Endothelial cell of umbilical vein (primary cell): Measurements from ENCODE around the gene CHST14.

Experiments
- EZH2 ChIP-seq: IDR thresholded peaks from 2 replicates; pipeline ENCODE4 v1.6.1; 2012; ENCODE audit warnings: borderline replicate concordance, low read depth, mild to moderate bottlenecking, moderate library complexity, low read length, inconsistent platforms; ENCODE audit not compliant: severe bottlenecking
- JUN ChIP-seq: IDR thresholded peaks from 2 replicates; pipeline ENCODE4 v1.6.1; 2011; ENCODE audit warnings: borderline replicate concordance, low read depth; ENCODE audit not compliant: insufficient read length, insufficient read depth
- POLR2A ChIP-seq: IDR thresholded peaks from 2 replicates; pipeline ENCODE4 v1.6.1; 2012; ENCODE audit warnings: low read depth, mild to moderate bottlenecking, control low read depth, low read length
- POLR2AphosphoS5 ChIP-seq: IDR thresholded peaks from 2 replicates; pipeline ENCODE4 v1.6.1; 2012; ENCODE audit warnings: low read depth, mild to moderate bottlenecking, control low read depth, low read length, moderate library complexity; ENCODE audit not compliant: insufficient read depth
- TF ChIP-seq, protein P1 (sequence below), 2 donors: IDR thresholded peaks; 1 replicate in 1 of 2; 2 replicates in 1 of 2; pipeline ENCODE4 v1.5.1; 2011; ENCODE audit warnings: low read length in 2 of 2, mild to moderate bottlenecking in 2 of 2, moderate library complexity in 2 of 2, control low read depth in 1 of 2, inconsistent platforms in 1 of 2, low read depth in 1 of 2; ENCODE audit not compliant: insufficient read depth in 1 of 2; ENCODE audit errors: extremely low read depth in 1 of 2
- TF ChIP-seq, protein P2 (sequence below): IDR thresholded peaks from 2 replicates; pipeline ENCODE4 v1.6.1; 2011; ENCODE audit not compliant: insufficient read depth, insufficient read length

DNA sequence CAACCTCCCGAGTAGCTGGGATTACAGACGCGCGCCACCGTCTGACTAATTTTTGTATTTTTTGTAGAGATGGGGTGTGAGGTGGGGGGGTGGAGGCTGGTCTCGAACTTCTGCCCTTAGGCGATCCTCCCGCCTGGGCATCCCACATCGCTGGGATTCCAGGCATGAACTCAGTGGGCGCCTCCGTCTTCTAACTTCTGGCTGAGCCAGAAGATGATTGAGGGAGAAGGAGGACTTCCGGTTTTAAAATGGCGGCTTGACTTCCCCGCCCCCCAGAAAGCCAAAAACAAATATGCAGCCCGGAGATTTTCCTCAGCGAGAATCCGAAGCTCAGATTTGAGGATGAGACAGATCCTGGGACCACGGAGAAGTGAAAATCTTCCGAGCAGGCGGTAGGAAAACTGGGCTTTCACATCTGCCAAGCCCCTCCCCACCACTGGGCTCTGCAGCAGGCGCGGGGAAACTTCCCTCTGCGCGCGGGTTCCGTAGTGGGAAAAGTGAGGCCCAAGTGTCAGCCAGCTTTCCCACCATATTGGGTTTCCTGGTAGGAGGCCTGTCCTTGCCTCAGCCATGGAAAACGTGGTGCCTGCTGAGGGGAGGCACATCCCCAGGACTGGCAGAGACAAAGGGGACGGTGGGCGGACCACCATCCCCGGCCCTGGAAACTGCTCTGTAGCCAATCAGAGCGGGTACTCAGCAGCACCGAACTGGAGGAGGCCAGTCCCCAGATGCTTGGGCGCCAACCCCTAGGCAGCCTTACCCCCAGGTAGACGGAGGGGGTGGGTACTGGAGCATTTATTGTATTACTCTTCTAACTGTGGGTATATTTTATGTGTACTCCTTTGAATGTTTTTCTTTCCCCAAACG is 17.3 kb downstream of the CHST14 start:
- TF ChIP-seq EZH2 (no peak), POLR2AphosphoS5 (no peak), JUN (no peak), POLR2A (no peak)
- TF ChIP-seq, protein P1, sequence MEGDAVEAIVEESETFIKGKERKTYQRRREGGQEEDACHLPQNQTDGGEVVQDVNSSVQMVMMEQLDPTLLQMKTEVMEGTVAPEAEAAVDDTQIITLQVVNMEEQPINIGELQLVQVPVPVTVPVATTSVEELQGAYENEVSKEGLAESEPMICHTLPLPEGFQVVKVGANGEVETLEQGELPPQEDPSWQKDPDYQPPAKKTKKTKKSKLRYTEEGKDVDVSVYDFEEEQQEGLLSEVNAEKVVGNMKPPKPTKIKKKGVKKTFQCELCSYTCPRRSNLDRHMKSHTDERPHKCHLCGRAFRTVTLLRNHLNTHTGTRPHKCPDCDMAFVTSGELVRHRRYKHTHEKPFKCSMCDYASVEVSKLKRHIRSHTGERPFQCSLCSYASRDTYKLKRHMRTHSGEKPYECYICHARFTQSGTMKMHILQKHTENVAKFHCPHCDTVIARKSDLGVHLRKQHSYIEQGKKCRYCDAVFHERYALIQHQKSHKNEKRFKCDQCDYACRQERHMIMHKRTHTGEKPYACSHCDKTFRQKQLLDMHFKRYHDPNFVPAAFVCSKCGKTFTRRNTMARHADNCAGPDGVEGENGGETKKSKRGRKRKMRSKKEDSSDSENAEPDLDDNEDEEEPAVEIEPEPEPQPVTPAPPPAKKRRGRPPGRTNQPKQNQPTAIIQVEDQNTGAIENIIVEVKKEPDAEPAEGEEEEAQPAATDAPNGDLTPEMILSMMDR (IDR thresholded peaks at IDR 0.05; ENCODE audit: extremely low read depth in 1 of 2, insufficient read depth in 1 of 2, low read depth in 1 of 2, low read length in 2 of 2) = no peak
- TF ChIP-seq, protein P2, sequence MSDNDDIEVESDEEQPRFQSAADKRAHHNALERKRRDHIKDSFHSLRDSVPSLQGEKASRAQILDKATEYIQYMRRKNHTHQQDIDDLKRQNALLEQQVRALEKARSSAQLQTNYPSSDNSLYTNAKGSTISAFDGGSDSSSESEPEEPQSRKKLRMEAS = no peak
